K562 (cell line): ENCODE measurements around the gene CTSW. TPM values are rescaled to one million over a fixed set of nuclear protein-coding genes. Genes with fewer than 3 reads are reported as not detected.
A peak's percentile ranks its signal among the peaks of the same experiment; 100 is the strongest.

Source experiments
- ATAC-seq: fragments of 200-7000 bp; cut with Tn5 transposase; 3 replicates; pipeline ENCODE4 v1.9.1; 2020; ENCODE audit warnings: moderate library complexity
- BruUV-seq: library from RNA; stranded (reverse); fragments of 400-500 nt; replicated peaks from 2 replicates; lab custom pipeline; 2021; lab: Mats Ljungman, UMichigan
- CTCF ChIA-PET: fragments of 300-600 bp; formaldehyde crosslinking; extraction: SDS; loops from one replicate; lab custom pipeline; 2021; ENCODE audit warnings: low intra/inter-chr PET ratio; lab: Yijun Ruan, JAX
- POLR2A ChIA-PET: fragments of 300-600, 350-650 bp; sonication (Branson Sonifier 250); formaldehyde crosslinking; extraction: SDS; loops from one replicate; lab custom pipeline; 2021; ENCODE audit warnings: antibody characterized with exemption, inconsistent platforms; lab: Yijun Ruan, JAX
- DNase-seq, 4 experiments: peaks; one replicate each; pipeline versions ENCODE4 v3.0.0 to v3.0.0-alpha.2; 2011 to 2018; ENCODE audit warnings: low spot score in 3 of 4, mixed read lengths in 3 of 4; ENCODE audit errors: extremely low read depth in 1 of 4
- FAIRE-seq: peaks from 2 replicates; lab custom pipeline; 2011; peaks lifted over from hg19 to GRCh38; lab: Jason Lieb, UNC
- H2AFZ ChIP-seq: 2 replicates; pipeline ENCODE4 v1.6.0; 2011; ENCODE audit warnings: low read depth, low read length, control low read depth, inconsistent platforms
- H3K27ac ChIP-seq: fragments of 200-600 bp; 3 replicates; pipeline ENCODE4 v1.8.0; 2011; ENCODE audit warnings: low read depth, mild to moderate bottlenecking, control low read depth, inconsistent platforms, low read length, moderate library complexity, mixed read lengths; ENCODE audit errors: extremely low read depth
- H3K27me3 ChIP-seq, 2 experiments: fragments of 300-600 bp in 1 of 2; 2 replicates in 1 of 2; 3 replicates in 1 of 2; pipeline versions ENCODE4 v1.6.0 to v1.8.0; 2011; ENCODE audit warnings: inconsistent platforms in 2 of 2, low read length in 2 of 2, mild to moderate bottlenecking in 1 of 2, mixed read lengths in 1 of 2, moderate library complexity in 1 of 2; ENCODE audit not compliant: control insufficient read depth in 2 of 2, insufficient read depth in 2 of 2
- H3K36me3 ChIP-seq: fragments of 300-600 bp; 3 replicates; pipeline ENCODE4 v1.8.0; 2011; ENCODE audit warnings: mild to moderate bottlenecking, low read length, inconsistent platforms; ENCODE audit not compliant: control insufficient read depth, insufficient read depth
- H3K4me1 ChIP-seq, 2 experiments: fragments of 200-600 bp in 1 of 2; replicated peaks in 1 of 2; 2 replicates in 1 of 2; 3 replicates in 1 of 2; pipeline versions ENCODE4 v1.5.1 to v1.8.0; 2011; ENCODE audit warnings: inconsistent platforms in 2 of 2, low read length in 2 of 2, mild to moderate bottlenecking in 1 of 2, mixed read lengths in 1 of 2, moderate library complexity in 1 of 2; ENCODE audit not compliant: control insufficient read depth in 2 of 2, insufficient read depth in 2 of 2
- H3K4me2 ChIP-seq: 2 replicates; pipeline ENCODE4 v1.6.1; 2011; ENCODE audit warnings: low read length, control low read depth, inconsistent platforms, mixed read lengths; ENCODE audit not compliant: insufficient read depth
- H3K4me3 ChIP-seq: fragments of 200-600 bp; sonication (generic), shearing (Covaris generic); 2 replicates; pipeline ENCODE4 v1.5.1; 2016; ENCODE audit warnings: control low read depth, inconsistent platforms
- H3K79me2 ChIP-seq: fragments of 200-600 bp; 3 replicates; pipeline ENCODE4 v1.8.0; 2011; ENCODE audit warnings: low read length, inconsistent platforms; ENCODE audit not compliant: control insufficient read depth, insufficient read depth
- H3K9ac ChIP-seq, 2 experiments: 2 replicates each; pipeline versions ENCODE4 v1.6.0 to v1.6.1; 2011; ENCODE audit warnings: low read depth in 2 of 2, low read length in 2 of 2, control low read depth in 1 of 2, inconsistent platforms in 1 of 2, mild to moderate bottlenecking in 1 of 2, mixed read lengths in 1 of 2; ENCODE audit not compliant: insufficient read depth in 1 of 2
- H3K9me1 ChIP-seq: one replicate; pipeline ENCODE4 v1.6.0; 2011; ENCODE audit warnings: inconsistent platforms, mild to moderate bottlenecking, low read length, moderate library complexity; ENCODE audit not compliant: control insufficient read depth, insufficient read depth
- H3K9me3 ChIP-seq: replicated peaks from 2 replicates; pipeline ENCODE4 v1.5.1; 2011; ENCODE audit warnings: low read depth, low read length, inconsistent platforms; ENCODE audit not compliant: control insufficient read depth, insufficient read depth
- H4K20me1 ChIP-seq: replicated peaks from 2 replicates; pipeline ENCODE4 v1.6.1; 2011; ENCODE audit warnings: low read length, inconsistent platforms, mixed read lengths; ENCODE audit not compliant: control insufficient read depth, insufficient read depth
- BRCA1 ChIP-seq, 2 experiments: fragments of 450-650 bp in 1 of 2; sonication (generic) in 1 of 2; formaldehyde crosslinking in 1 of 2; IDR thresholded peaks; 2 replicates each; pipeline versions ENCODE4 v1.5.0 to v1.6.1; 2017 to 2020; ENCODE audit warnings: mild to moderate bottlenecking in 1 of 2, missing genetic modification reagents in 1 of 2
- GABPA ChIP-seq: fragments of 200-800 bp; sonication (Bioruptor generic); conservative IDR thresholded peaks from 2 replicates; pipeline ENCODE4 v1.6.1; 2016; ENCODE audit warnings: low read depth, missing genetic modification characterization, missing compliant biosample characterization
- SPI1 ChIP-seq: IDR thresholded peaks from 2 replicates; pipeline ENCODE4 v1.6.1; 2011; ENCODE audit warnings: low read depth, low read length, control low read depth, borderline replicate concordance
- ZBTB7A ChIP-seq: IDR thresholded peaks from 2 replicates; pipeline ENCODE4 v1.6.1; 2011; ENCODE audit warnings: low read depth, mild to moderate bottlenecking, low read length, moderate library complexity, borderline replicate concordance; ENCODE audit not compliant: control insufficient read depth
- WGBS: fragments of 100-300 bp; shearing (Covaris generic); methylation state at CpG from one replicate; pipeline ENCODE4 v1.1.6; 2016; ENCODE audit warnings: low coverage, mixed read lengths; ENCODE audit not compliant: insufficient coverage; ENCODE audit errors: missing lambda C conversion rate; 5-methylcytosine and 5-hydroxymethylcytosine counted together
- in situ Hi-C: fragments of 300-500 bp; cut with MboI; formaldehyde crosslinking; loops from 4 replicates; pipeline ENCODE4 v1.15.0; 2018; ENCODE audit warnings: inconsistent platforms, mixed read lengths
- intact Hi-C: fragments of 100-400 bp; cut with micrococcal nuclease; formaldehyde crosslinking; loops from 2 replicates; pipeline ENCODE4 v1.14.2; 2022
- polyA plus RNA-seq, 8 experiments: library from polyadenylated mRNA; depleted of rRNA in 4 of 8; stranded (reverse) in 5 of 8; unstranded in 3 of 8; fragments of >200 nt; fragmentation: Nextera tagmentation in 2 of 8; fragmentation: Illumina TruSeq in 1 of 8; extraction: Ambion mirVana in 2 of 8; extraction: Trizol in 1 of 8; gene quantifications; 2 replicates each; pipeline versions ENCODE4 v1.2.1 to v1.2.3, GENCODE V29; 2011 to 2014; ENCODE audit warnings: inconsistent platforms in 1 of 8, missing spikeins in 1 of 8
- total RNA-seq, 7 experiments: library from RNA; depleted of rRNA in 6 of 7; stranded (reverse); fragments of >200 nt in 6 of 7; fragmentation: Illumina TruSeq in 2 of 7; extraction: Trizol in 2 of 7; gene quantifications; 2 replicates each; pipeline versions ENCODE4 v1.2.1 to v1.2.3, GENCODE V29; 2011 to 2021; ENCODE audit warnings: low replicate concordance in 1 of 7

Gene CTSW
- total and polyA plus RNA-seq, 9 of the 15 experiments (the other 6 are each of a cell fraction or from before 2014, with no cell fraction given) = 0.04 TPM; not detected in 8

DNA sequence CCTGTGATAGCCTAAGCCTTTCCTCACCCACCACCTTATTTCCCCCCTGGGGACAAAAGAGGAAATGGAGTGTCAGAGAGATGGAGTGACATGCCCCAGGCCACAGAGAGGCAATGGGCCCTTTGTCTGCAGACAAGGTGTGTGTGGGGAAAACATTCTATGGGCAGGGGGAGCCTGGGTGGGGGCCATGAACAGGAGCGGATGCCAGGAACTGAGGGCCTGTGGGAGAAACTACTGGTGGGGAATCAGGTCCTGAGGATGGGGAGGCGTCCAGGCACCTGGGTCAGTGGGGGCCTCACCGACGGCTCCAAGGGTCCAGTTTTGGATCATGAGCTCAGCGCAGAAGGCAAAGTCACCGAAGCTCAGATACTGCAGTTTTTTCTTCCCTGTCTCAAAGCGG lies 5.6 kb downstream of the CTSW start:
- no peak for FAIRE-seq
- Histone ChIP-seq H4K20me1 (peaks cover 3% of the 10 kb centered on the region; the same call in 1 of the 2 replicates), H3K4me2 (no peak overlapping the region), H2AFZ (no peak overlapping the region), H3K79me2 (peaks cover 17% of the 10 kb centered on the region), H3K4me3 (no peak overlapping the region), H3K9me3 (no peaks in the 10 kb centered on the region), H3K9me1 (no peaks in the 10 kb centered on the region), H3K4me1 (peaks cover 15 to 44% of the 10 kb centered on the region in 2 experiments), H3K27me3 (no peaks in the 10 kb centered on the region), H3K27ac (no peak overlapping the region), H3K36me3 (peaks cover 50% of the 10 kb centered on the region), H3K9ac (no peak overlapping the region)
- 0 out of 2 replicates have a peak, but pooled peaks have one; percentile 6 for TF ChIP-seq ZBTB7A
- TF ChIP-seq SPI1 = 0 out of 2 replicates have a peak, but pooled peaks have one; percentile 4
- no peak for TF ChIP-seq BRCA1 (IDR thresholded peaks at IDR 0.05)
- TF ChIP-seq BRCA1 (CRISPR knock-in tag; IDR thresholded peaks at IDR 0.05) = no peak
- TF ChIP-seq GABPA (tag) = no peak
- WGBS = 79% methylated on average over 5 of the region's 7 CpGs
- ChIA-PET POLR2A (interaction anchor here (0.6 to 14.4 kb wide), 15 partner anchors 8 to 186 kb away, joined by 3 to 147 read pairs (median 3); partner anchors contain the start of genes CFL1, FOSL1 and MUS81), CTCF (interaction anchor here (0.5 to 2.7 kb wide), 5 partner anchors 10 to 259 kb away, joined by 3 to 24 read pairs (median 4); partner anchors contain the start of gene MUS81)
- no peak for DNase-seq
- in situ Hi-C loops = no loop called here
- BruUV-seq = no TSS peak
- ATAC-seq = no peak
- intact Hi-C loops = loop anchor here (5.0 kb wide), 2 partner anchors 103 to 173 kb away; partner anchors contain the start of genes AP5B1 and KAT5
